K562 (cell line): ENCODE measurements around the gene TMEM163. TPM values are rescaled to one million over a fixed set of nuclear protein-coding genes. Genes with fewer than 3 reads are reported as not detected.

Source experiments
- EGR1 ChIP-seq: fragments of 450-650 bp; conservative IDR thresholded peaks from 2 replicates; pipeline ENCODE4 v1.6.1; 2017; ENCODE audit warnings: mild to moderate bottlenecking
- EP300 ChIP-seq: IDR thresholded peaks from 2 replicates; pipeline ENCODE4 v1.6.1; 2012; ENCODE audit warnings: low read length, improper control_type of control experiment
- KLF16 ChIP-seq: IDR thresholded peaks from 2 replicates; pipeline ENCODE4 v1.6.1; 2016; ENCODE audit warnings: antibody characterized with exemption
- MEF2A ChIP-seq: IDR thresholded peaks from 2 replicates; pipeline ENCODE4 v1.6.1; 2011; ENCODE audit warnings: low read depth, mild to moderate bottlenecking, low read length, moderate library complexity; ENCODE audit not compliant: control insufficient read depth
- MEF2D ChIP-seq: conservative IDR thresholded peaks from 2 replicates; pipeline ENCODE4 v1.6.1; 2016; ENCODE audit warnings: low read depth, missing genetic modification characterization, missing compliant biosample characterization
- MTA2 ChIP-seq: fragments of 450-650 bp; IDR thresholded peaks from 2 replicates; pipeline ENCODE4 v1.6.1; 2016; ENCODE audit warnings: low read depth
- NCOR1 ChIP-seq: fragments of 450-650 bp; IDR thresholded peaks from 2 replicates; pipeline ENCODE4 v1.6.1; 2016; ENCODE audit warnings: mild to moderate bottlenecking, moderate library complexity
- NR4A1 ChIP-seq, 2 experiments: fragments of 250-450 bp in 1 of 2; fragments of 450-650 bp in 1 of 2; sonication (Bioruptor Pico) in 1 of 2; IDR thresholded peaks; 2 replicates each; pipeline versions ENCODE4 v1.4.0 to v1.6.1; 2016 to 2020; ENCODE audit warnings: mild to moderate bottlenecking in 2 of 2, missing compliant biosample characterization in 1 of 2, missing genetic modification characterization in 1 of 2, moderate library complexity in 1 of 2
- PHF8 ChIP-seq: fragments of 200-600 bp; sonication (generic); IDR thresholded peaks from 2 replicates; pipeline ENCODE4 v1.6.1; 2012; ENCODE audit warnings: mixed run types, mild to moderate bottlenecking, inconsistent platforms, low read length, moderate library complexity, borderline replicate concordance
- RBM39 ChIP-seq: fragments of 200-400 bp; formaldehyde crosslinking; optimal IDR thresholded peaks from 2 replicates; pipeline ENCODE3; 2018; ENCODE audit warnings: low read depth, low read length
- SMARCB1 ChIP-seq: IDR thresholded peaks from 2 replicates; pipeline ENCODE4 v1.6.1; 2011; ENCODE audit warnings: improper control_type of control experiment, low read depth; ENCODE audit not compliant: insufficient read length
- TAL1 ChIP-seq: fragments of 450-650 bp; IDR thresholded peaks from 2 replicates; pipeline ENCODE4 v1.6.1; 2016; ENCODE audit warnings: mild to moderate bottlenecking
- TCF3 ChIP-seq: sonication (generic); formaldehyde crosslinking; IDR thresholded peaks from 2 replicates; pipeline ENCODE4 v1.4.0; 2020; ENCODE audit warnings: mild to moderate bottlenecking, missing genetic modification reagents
- XRCC3 ChIP-seq: fragments of 450-650 bp; IDR thresholded peaks from 2 replicates; pipeline ENCODE4 v1.6.1; 2017; ENCODE audit warnings: mild to moderate bottlenecking, moderate library complexity
- XRCC4 ChIP-seq: IDR thresholded peaks from one replicate; pipeline ENCODE4 v1.6.1; 2011; ENCODE audit not compliant: insufficient read depth, insufficient read length; ENCODE audit errors: extremely low read depth
- YY1 ChIP-seq, 3 experiments: IDR thresholded peaks; 2 replicates each; pipeline ENCODE4 v1.6.1; 2011; ENCODE audit warnings: low read length in 2 of 3, mild to moderate bottlenecking in 2 of 3, moderate library complexity in 2 of 3, borderline replicate concordance in 1 of 3, control low read depth in 1 of 3, low read depth in 1 of 3; ENCODE audit not compliant: insufficient read depth in 3 of 3, insufficient replicate concordance in 2 of 3, control insufficient read depth in 1 of 3, insufficient read length in 1 of 3; ENCODE audit errors: extremely low read depth in 1 of 3
- polyA plus RNA-seq, 8 experiments: library from polyadenylated mRNA; depleted of rRNA in 4 of 8; stranded (reverse) in 5 of 8; unstranded in 3 of 8; fragments of >200 nt; fragmentation: Nextera tagmentation in 2 of 8; fragmentation: Illumina TruSeq in 1 of 8; extraction: Ambion mirVana in 2 of 8; extraction: Trizol in 1 of 8; gene quantifications; 2 replicates each; pipeline versions ENCODE4 v1.2.1 to v1.2.3, GENCODE V29; 2011 to 2014; ENCODE audit warnings: inconsistent platforms in 1 of 8, missing spikeins in 1 of 8
- total RNA-seq, 7 experiments: library from RNA; depleted of rRNA in 6 of 7; stranded (reverse); fragments of >200 nt in 6 of 7; fragmentation: Illumina TruSeq in 2 of 7; extraction: Trizol in 2 of 7; gene quantifications; 2 replicates each; pipeline versions ENCODE4 v1.2.1 to v1.2.3, GENCODE V29; 2011 to 2021; ENCODE audit warnings: low replicate concordance in 1 of 7
- TF ChIP-seq, protein P1 (sequence below), 3 experiments: fragments of 200-800 bp in 1 of 3; sonication (Bioruptor generic) in 1 of 3; sonication (generic) in 1 of 3; formaldehyde crosslinking in 1 of 3; IDR thresholded peaks; 2 replicates each; pipeline versions ENCODE4 v1.6.1 to v1.8.0; 2016 to 2022; ENCODE audit warnings: mild to moderate bottlenecking in 2 of 3, missing compliant biosample characterization in 2 of 3, missing genetic modification characterization in 2 of 3, missing genetic modification reagents in 1 of 3
- TF ChIP-seq, protein P2 (sequence below): fragments of 200-800 bp; sonication (Bioruptor generic); IDR thresholded peaks from 2 replicates; pipeline ENCODE4 v1.6.1; 2017; ENCODE audit warnings: missing genetic modification characterization, missing compliant biosample characterization
- TF ChIP-seq, protein P3 (sequence below): fragments of 250-450 bp; sonication (Bioruptor Pico); IDR thresholded peaks from 2 replicates; pipeline ENCODE4 v1.8.0; 2021; ENCODE audit warnings: moderate library complexity, mild to moderate bottlenecking, inconsistent platforms
- TF ChIP-seq, protein P4 (sequence below): fragments of 250-450 bp; sonication (Bioruptor Pico); IDR thresholded peaks from 2 replicates; pipeline ENCODE4 v1.4.0; 2020; ENCODE audit warnings: mild to moderate bottlenecking, moderate library complexity

TMEM163 gene
- total and polyA plus RNA-seq, 9 of the 15 experiments (the other 6 are each of a cell fraction or from before 2014, with no cell fraction given): 0.04 to 0.68 (median 0.16) TPM; not detected in 3

DNA sequence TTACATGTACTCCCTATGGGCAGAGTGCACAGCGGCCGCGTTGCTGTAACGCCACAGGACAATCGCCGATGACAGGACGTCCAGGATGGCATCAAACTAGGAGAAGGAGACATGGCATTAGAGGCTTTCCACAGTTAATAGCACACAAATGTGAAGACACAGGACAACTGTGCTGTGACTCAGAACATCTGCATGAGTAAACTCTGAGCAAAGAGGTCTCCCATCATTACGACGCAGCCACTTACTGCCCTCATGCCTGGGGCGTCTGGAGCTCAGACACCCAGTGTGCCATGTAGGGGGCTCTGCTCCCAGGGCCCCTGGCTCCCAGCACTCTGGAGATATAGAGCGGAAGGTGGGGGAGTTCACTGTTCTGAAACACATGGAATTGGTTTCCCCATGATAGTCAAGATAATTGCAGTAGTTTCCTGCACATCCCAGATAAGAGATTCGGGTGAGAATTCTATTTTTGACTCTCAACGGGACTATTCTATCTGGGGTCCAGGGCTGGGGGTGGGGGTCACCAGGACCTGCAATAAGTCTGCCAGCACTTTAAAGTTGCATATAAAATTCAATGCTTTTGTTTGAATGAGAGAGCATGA is 168.1 kb downstream of the TMEM163 start (continued):
- TF ChIP-seq EGR1 (no peak), MEF2A (peak; percentile 77; the same call in 1 of the 2 replicates), TAL1 (peak; percentile 60), EP300 (peak; percentile 25; the same call in 1 of the 2 replicates), MEF2D (tag) (peak; percentile 69; the same call in 1 of the 2 replicates), SMARCB1 (no peak), RBM39 (no peak), NR4A1 (CRISPR knock-in tag; IDR thresholded peaks at IDR 0.05) (no peak), NR4A1 (tag; IDR thresholded peaks at IDR 0.05) (no peak), YY1 (IDR thresholded peaks at IDR 0.05; ENCODE audit: borderline replicate concordance in 1 of 3, control insufficient read depth in 1 of 3, extremely low read depth in 1 of 3, insufficient read depth in 3 of 3, insufficient read length in 1 of 3, insufficient replicate concordance in 2 of 3, low read depth in 1 of 3, low read length in 2 of 3) (no peak), XRCC4 (no peak), MTA2 (0 out of 2 replicates have a peak, but pooled peaks have one; percentile 6), XRCC3 (no peak), PHF8 (no peak), KLF16 (peak; percentile 73), NCOR1 (peak; percentile 26; the same call in 1 of the 2 replicates), TCF3 (peak; percentile 67)
- TF ChIP-seq, protein P1, sequence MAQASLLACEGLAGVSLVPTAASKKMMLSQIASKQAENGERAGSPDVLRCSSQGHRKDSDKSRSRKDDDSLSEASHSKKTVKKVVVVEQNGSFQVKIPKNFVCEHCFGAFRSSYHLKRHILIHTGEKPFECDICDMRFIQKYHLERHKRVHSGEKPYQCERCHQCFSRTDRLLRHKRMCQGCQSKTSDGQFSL (CRISPR knock-in tag; IDR thresholded peaks at IDR 0.05): no peak
- TF ChIP-seq, protein P1 (tag; IDR thresholded peaks at IDR 0.05): no peak
- TF ChIP-seq, protein P2, sequence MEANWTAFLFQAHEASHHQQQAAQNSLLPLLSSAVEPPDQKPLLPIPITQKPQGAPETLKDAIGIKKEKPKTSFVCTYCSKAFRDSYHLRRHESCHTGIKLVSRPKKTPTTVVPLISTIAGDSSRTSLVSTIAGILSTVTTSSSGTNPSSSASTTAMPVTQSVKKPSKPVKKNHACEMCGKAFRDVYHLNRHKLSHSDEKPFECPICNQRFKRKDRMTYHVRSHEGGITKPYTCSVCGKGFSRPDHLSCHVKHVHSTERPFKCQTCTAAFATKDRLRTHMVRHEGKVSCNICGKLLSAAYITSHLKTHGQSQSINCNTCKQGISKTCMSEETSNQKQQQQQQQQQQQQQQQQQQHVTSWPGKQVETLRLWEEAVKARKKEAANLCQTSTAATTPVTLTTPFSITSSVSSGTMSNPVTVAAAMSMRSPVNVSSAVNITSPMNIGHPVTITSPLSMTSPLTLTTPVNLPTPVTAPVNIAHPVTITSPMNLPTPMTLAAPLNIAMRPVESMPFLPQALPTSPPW: peak; percentile 26; the same call in 1 of the 2 replicates
- TF ChIP-seq, protein P3, sequence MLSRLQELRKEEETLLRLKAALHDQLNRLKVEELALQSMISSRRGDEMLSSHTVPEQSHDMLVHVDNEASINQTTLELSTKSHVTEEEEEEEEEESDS: no peak
- TF ChIP-seq, protein P4, sequence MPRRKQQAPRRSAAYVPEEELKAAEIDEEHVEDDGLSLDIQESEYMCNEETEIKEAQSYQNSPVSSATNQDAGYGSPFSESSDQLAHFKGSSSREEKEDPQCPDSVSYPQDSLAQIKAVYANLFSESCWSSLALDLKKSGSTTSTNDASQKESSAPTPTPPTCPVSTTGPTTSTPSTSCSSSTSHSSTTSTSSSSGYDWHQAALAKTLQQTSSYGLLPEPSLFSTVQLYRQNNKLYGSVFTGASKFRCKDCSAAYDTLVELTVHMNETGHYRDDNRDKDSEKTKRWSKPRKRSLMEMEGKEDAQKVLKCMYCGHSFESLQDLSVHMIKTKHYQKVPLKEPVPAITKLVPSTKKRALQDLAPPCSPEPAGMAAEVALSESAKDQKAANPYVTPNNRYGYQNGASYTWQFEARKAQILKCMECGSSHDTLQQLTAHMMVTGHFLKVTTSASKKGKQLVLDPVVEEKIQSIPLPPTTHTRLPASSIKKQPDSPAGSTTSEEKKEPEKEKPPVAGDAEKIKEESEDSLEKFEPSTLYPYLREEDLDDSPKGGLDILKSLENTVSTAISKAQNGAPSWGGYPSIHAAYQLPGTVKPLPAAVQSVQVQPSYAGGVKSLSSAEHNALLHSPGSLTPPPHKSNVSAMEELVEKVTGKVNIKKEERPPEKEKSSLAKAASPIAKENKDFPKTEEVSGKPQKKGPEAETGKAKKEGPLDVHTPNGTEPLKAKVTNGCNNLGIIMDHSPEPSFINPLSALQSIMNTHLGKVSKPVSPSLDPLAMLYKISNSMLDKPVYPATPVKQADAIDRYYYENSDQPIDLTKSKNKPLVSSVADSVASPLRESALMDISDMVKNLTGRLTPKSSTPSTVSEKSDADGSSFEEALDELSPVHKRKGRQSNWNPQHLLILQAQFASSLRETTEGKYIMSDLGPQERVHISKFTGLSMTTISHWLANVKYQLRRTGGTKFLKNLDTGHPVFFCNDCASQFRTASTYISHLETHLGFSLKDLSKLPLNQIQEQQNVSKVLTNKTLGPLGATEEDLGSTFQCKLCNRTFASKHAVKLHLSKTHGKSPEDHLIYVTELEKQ: no peak
